ENCODE data around the gene KDM2B. TPM values are rescaled to one million over a fixed set of nuclear protein-coding genes. Genes with fewer than 3 reads are reported as not detected.

The KDM2B gene
- polyA plus RNA-seq, 3 donors: 9.7 to 68.1 (median 9.7) TPM

GRCh38 chr12:121582583-121583333 is 1.9 kb upstream of the KDM2B start:
- DNase-seq: no peak
- Histone ChIP-seq H4K20me1 (ENCODE audit: insufficient read depth, low read length) (no peaks in the 10 kb centered on the region), H2AFZ (ENCODE audit: insufficient read depth, low read depth, low read length, poor library complexity, severe bottlenecking) (no peak overlapping the region), H3K27me3 (ENCODE audit: control insufficient read depth in 2 of 2, insufficient read depth in 2 of 2, low read length in 2 of 2) (no peaks in the 10 kb centered on the region), H3K27ac (ENCODE audit: low read depth in 1 of 2, low read length in 2 of 2) (peak overlapping the region in 1 of 2 donors; percentile 90), H3K9ac (ENCODE audit: insufficient read depth, low read length, poor library complexity, severe bottlenecking) (no peak overlapping the region), H3K4me1 (ENCODE audit: control insufficient read depth in 1 of 2, insufficient read depth in 2 of 2, low read length in 2 of 2) (peaks cover 37 to 45% of the 10 kb centered on the region in 2 donors), H3K4me3 (replicated peaks in 1 of 3; ENCODE audit: low read depth in 2 of 3, low read length in 3 of 3) (peak overlapping the region in 1 of 3 experiments; percentile 89), H3K4me2 (replicated peaks; ENCODE audit: extremely low read depth, low read length, poor library complexity, severe bottlenecking) (peak overlapping the region; percentile 93), H3K36me3 (replicated peaks in 1 of 2; ENCODE audit: control insufficient read depth in 1 of 2, insufficient read depth in 2 of 2, low read length in 2 of 2) (no peaks in the 10 kb centered on the region), H3K79me2 (ENCODE audit: insufficient read depth, low read length) (no peaks in the 10 kb centered on the region), H3K9me3 (replicated peaks in 1 of 2; ENCODE audit: control insufficient read depth in 1 of 2, insufficient read depth in 1 of 2, low read length in 2 of 2) (no peaks in the 10 kb centered on the region)
- no peaks in the 10 kb centered on the region for H3K9me3 Mint-ChIP-seq
- intact Hi-C loops (cut with micrococcal nuclease): loop anchor here (5.0 kb wide), 3 partner anchors 40 to 45 kb away; partner anchors contain the start of gene ORAI1 (in 1 of the 2)
- no peaks in the 10 kb centered on the region for H3K36me3 Mint-ChIP-seq
- H3K4me1 Mint-ChIP-seq: peaks cover 27% of the 10 kb centered on the region
- H3K27ac Mint-ChIP-seq: peak overlapping the region in 2 of 7 donors; percentile 2 to 24
- H3K27me3 Mint-ChIP-seq (ENCODE audit: low read depth in 3 of 3): peaks cover 4 to 12% (median 8%) of the 10 kb centered on the region in 3 donors
- H3K4me3 Mint-ChIP-seq: peak overlapping the region; percentile 35 to 55
- WGBS (ENCODE audit: insufficient coverage): 0% methylated on average over 5 of the region's 13 CpGs
- TF ChIP-seq CTCF (IDR thresholded peaks at IDR 0.05): no peak

- peak overlapping the region; percentile 8 to 90 for H3K27ac ChIP-seq (ENCODE audit: low read depth in 1 of 2, low read length in 2 of 2)
- TF ChIP-seq CTCF (IDR thresholded peaks at IDR 0.05): no peak
- intact Hi-C loops (cut with micrococcal nuclease): loop anchor here (5.0 kb wide), 3 partner anchors 40 to 45 kb away; partner anchors contain the start of gene ORAI1 (in 1 of the 2)
- peak overlapping the region; percentile 16 to 89 (median 68) for H3K4me3 ChIP-seq (replicated peaks in 1 of 3; ENCODE audit: low read depth in 2 of 3, low read length in 3 of 3)
- peak overlapping the region; percentile 93 for H3K4me2 ChIP-seq (replicated peaks; ENCODE audit: extremely low read depth, low read length, poor library complexity, severe bottlenecking)
- Mint-ChIP-seq H3K4me1 (peaks cover 35% of the 10 kb centered on the region), H3K36me3 (no peaks in the 10 kb centered on the region), H3K4me3 (peak overlapping the region; percentile 93 to 98), H3K27me3 (ENCODE audit: low read depth in 3 of 3) (peaks cover 4 to 12% (median 6%) of the 10 kb centered on the region in 3 donors), H3K27ac (peak overlapping the region; percentile 57 to 90 (median 75)), H3K9me3 (no peaks in the 10 kb centered on the region)
- peak overlapping the region; percentile 50 for H3K9ac ChIP-seq (ENCODE audit: insufficient read depth, low read length, poor library complexity, severe bottlenecking)
- H3K36me3 ChIP-seq (replicated peaks in 1 of 2; ENCODE audit: control insufficient read depth in 1 of 2, insufficient read depth in 2 of 2, low read length in 2 of 2): no peaks in the 10 kb centered on the region
- H3K4me1 ChIP-seq (ENCODE audit: control insufficient read depth in 1 of 2, insufficient read depth in 2 of 2, low read length in 2 of 2): peaks cover 46 to 54% of the 10 kb centered on the region in 2 donors
- H3K79me2 ChIP-seq (ENCODE audit: insufficient read depth, low read length): no peaks in the 10 kb centered on the region
- H4K20me1 ChIP-seq (ENCODE audit: insufficient read depth, low read length): no peaks in the 10 kb centered on the region
- no peaks in the 10 kb centered on the region for H3K9me3 ChIP-seq (replicated peaks in 1 of 2; ENCODE audit: control insufficient read depth in 1 of 2, insufficient read depth in 1 of 2, low read length in 2 of 2)
- H3K27me3 ChIP-seq (ENCODE audit: control insufficient read depth in 2 of 2, insufficient read depth in 2 of 2, low read length in 2 of 2): no peaks in the 10 kb centered on the region
- DNase-seq: peak; percentile 33 to 62 (median 49)
- peak overlapping the region; percentile 93 for H2AFZ ChIP-seq (ENCODE audit: insufficient read depth, low read depth, low read length, poor library complexity, severe bottlenecking)
- 2% methylated on average over 11 of the region's 17 CpGs for WGBS (ENCODE audit: insufficient coverage)
These were observed 1.0 kb upstream of the KDM2B start for GRCh38 chr12:121581686-121582429.

All from CD14-positive monocyte (primary cell).